Tibial nerve (tissue), 3 donors: ENCODE results near the gene STXBP2.

Experiments
- CTCF ChIP-seq, 5 experiments: fragments of 200-600 bp in 3 of 5; fragments of 450-650 bp in 2 of 5; sonication (generic) in 3 of 5; IDR thresholded peaks; one replicate each; pipeline ENCODE4 v1.5.1; 2016 to 2019; ENCODE audit warnings: antibody characterized with exemption in 5 of 5, mild to moderate bottlenecking in 3 of 5, moderate library complexity in 2 of 5
- POLR2A ChIP-seq, 2 donors: fragments of 450-650 bp; IDR thresholded peaks; one replicate each; pipeline ENCODE4 v1.6.1; 2017; ENCODE audit warnings: antibody characterized with exemption in 2 of 2, mild to moderate bottlenecking in 2 of 2, moderate library complexity in 2 of 2

- TF ChIP-seq CTCF (IDR thresholded peaks at IDR 0.05): no peak
- no peak for TF ChIP-seq POLR2A (IDR thresholded peaks at IDR 0.05)
Measured at GRCh38 chr19:7638802-7639465, 2.0 kb downstream of the STXBP2 start.
